Stomach (tissue), 4 donors: ENCODE results near the gene SLC35A4.

Experiments
- CTCF ChIP-seq, 7 experiments: fragments of 450-650 bp in 4 of 7; fragments of 200-600 bp in 3 of 7; sonication (generic) in 3 of 7; IDR thresholded peaks; one replicate each; pipeline ENCODE4 v1.5.1; 2016 to 2019; ENCODE audit warnings: antibody characterized with exemption in 7 of 7, control low read depth in 2 of 7, mild to moderate bottlenecking in 1 of 7
- EP300 ChIP-seq: sonication (generic); formaldehyde crosslinking; IDR thresholded peaks from one replicate; pipeline ENCODE4 v1.6.1; 2017; ENCODE audit warnings: antibody characterized with exemption
- POLR2A ChIP-seq, 4 donors: fragments of 450-650 bp; IDR thresholded peaks; one replicate each; pipeline ENCODE4 v1.6.1; 2016; ENCODE audit warnings: antibody characterized with exemption in 4 of 4, control low read depth in 2 of 4, mild to moderate bottlenecking in 1 of 4, moderate library complexity in 1 of 4

GRCh38 chr5:140603734-140604133 is 39.1 kb downstream of the SLC35A4 start:
- no peak for TF ChIP-seq POLR2A (IDR thresholded peaks at IDR 0.05)
- no peak for TF ChIP-seq CTCF (IDR thresholded peaks at IDR 0.05)
- TF ChIP-seq EP300 = no peak
